ENCODE data around the gene SULT1A3.
"Not testable (repeated sequence)": the region's sequence is repeated elsewhere in the genome, so short reads cannot be mapped to it uniquely, and the experiment has no call there.

The SULT1A3 gene

DNA sequence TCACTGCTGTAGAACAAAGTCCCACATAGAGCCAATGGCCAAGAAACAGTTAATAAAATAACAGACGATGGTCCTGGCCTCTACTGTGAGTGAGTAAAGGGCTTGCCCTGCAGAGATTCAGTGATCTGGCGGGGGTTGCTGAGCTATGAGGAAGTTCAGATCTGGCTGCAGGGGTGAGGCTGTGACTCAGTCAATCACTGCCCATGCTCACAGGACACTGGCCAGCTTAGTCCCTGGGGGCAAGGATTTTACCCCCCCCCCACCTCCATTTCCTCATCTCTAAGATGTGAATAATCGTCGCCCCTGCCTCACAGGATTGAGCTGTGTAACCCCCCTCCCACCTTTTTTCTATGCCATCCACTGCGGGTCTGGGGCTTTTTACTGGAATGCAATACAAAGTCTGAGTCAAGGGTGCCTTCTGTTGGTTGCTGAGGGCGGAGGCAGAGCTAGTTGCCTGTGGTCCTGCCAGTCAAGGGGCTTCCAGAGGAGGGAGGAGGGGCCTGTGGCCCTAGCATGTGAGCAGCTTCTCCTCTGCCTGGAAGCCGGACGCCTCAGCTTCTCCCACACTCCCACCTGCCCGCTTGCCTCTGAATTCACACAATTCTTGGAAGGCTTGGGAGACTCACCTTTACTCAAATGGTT lies 8.1 kb downstream of the SULT1A3 start:
- not testable (repeated sequence) for DNase-seq (ENCODE audit: insufficient read length, low spot score)
- peak; percentile 89 for FAIRE-seq

DNA sequence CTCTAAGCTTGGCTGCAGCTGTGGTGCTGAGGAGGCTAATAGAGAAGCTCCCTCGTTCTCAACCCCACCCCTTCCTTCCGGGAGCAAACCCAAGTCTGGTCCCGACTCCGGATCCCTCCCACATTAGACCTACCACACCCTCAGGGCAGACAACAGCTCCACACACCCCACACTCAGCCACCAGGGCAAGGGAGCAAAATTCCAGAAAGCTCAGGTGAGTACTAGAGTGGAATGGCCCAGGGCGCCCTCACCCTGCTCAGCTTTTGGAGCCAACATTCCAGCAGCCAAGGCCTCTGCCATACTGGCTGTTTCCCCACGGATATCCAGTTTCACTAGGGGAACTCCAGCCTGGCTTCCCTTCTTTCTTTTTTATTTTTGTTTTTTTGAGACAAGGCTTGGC lies 10.0 kb downstream of the SULT1A3 start:
- peak; percentile 36 for FAIRE-seq
- not testable (repeated sequence) for DNase-seq (ENCODE audit: insufficient read length, low spot score)

DNA sequence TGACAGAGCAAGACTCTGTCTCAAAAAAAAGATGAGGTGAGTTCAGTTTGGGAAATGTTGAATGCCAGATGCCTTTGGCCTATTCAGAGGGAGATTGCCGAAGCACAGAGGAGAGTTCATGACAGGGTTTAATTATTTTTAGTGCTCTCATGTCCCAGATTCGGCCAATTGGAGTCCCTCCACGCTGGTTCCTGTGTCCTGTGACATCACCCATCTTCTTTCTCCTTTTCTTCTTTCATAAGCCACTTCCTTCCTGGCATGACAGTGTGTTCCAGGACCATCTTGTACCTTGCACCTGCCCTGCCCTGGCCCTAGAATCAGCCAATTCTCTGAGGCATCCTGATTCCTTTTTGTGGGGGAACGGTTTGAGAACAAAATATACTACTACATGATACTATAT lies 12.4 kb downstream of the SULT1A3 start:
- FAIRE-seq; DNase-seq (ENCODE audit: insufficient read length, low spot score): not testable (repeated sequence)

DNA sequence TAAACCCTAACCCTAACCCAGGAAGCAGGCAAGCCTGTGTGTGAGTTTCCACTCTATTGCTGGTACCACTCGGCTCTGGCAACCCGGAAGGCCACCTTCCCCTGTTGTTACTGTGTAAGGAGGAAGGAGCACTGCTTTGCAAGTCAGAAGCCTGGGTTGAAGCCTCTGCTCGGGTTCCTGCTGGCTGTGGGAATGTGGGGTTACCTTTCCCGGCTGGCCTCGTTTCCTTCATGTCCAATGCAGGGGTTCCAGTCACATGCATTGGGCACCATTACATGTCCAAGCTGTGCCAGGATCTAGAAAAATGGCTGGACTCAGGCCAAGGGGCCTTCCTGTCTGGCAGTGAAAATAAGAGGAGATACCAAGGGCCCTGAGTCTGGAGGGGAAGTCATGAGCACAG lies 18.0 kb downstream of the SULT1A3 start:
- DNase-seq (ENCODE audit: insufficient read length, low spot score); FAIRE-seq: not testable (repeated sequence)

DNA sequence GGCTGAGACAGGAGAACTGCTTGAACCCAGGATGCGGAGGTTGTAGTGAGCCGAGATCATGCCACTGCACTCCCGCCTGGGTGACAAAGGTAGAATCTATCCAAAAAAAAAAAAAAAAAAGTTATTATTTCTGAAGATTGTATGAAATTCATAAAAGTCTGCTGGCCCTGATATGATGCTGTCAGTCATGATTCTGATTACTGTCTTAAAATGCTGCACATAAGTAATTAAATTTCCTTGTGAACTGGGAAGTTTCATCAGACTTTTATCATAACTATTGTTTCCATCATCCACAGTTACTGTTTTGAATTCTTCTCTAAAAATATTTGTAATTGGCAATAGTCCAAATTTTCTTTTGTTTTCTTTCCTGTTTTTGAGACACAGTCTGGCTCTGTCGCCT lies 49.3 kb downstream of the SULT1A3 start, which contains the start of gene NPIPB13:
Gene NPIPB13 (minus strand): TSS at position 101 of the 400 bp plus-strand sequence. CDS start 2,906 bp downstream, outside the sequence.
- FAIRE-seq; DNase-seq (ENCODE audit: insufficient read length, low spot score): not testable (repeated sequence)
